Islet of Langerhans (tissue), 1 donor: Measurements from ENCODE around the gene DHRS2.
"Not testable (repeated sequence)": the region's sequence is repeated elsewhere in the genome, so short reads cannot be mapped to it uniquely, and the experiment has no call there.

Experiments
- FAIRE-seq: peaks from one replicate; lab custom pipeline; 2011; peaks lifted over from hg19 to GRCh38; lab: Jason Lieb, UNC

DHRS2 gene, protein sequence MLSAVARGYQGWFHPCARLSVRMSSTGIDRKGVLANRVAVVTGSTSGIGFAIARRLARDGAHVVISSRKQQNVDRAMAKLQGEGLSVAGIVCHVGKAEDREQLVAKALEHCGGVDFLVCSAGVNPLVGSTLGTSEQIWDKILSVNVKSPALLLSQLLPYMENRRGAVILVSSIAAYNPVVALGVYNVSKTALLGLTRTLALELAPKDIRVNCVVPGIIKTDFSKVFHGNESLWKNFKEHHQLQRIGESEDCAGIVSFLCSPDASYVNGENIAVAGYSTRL

DNA sequence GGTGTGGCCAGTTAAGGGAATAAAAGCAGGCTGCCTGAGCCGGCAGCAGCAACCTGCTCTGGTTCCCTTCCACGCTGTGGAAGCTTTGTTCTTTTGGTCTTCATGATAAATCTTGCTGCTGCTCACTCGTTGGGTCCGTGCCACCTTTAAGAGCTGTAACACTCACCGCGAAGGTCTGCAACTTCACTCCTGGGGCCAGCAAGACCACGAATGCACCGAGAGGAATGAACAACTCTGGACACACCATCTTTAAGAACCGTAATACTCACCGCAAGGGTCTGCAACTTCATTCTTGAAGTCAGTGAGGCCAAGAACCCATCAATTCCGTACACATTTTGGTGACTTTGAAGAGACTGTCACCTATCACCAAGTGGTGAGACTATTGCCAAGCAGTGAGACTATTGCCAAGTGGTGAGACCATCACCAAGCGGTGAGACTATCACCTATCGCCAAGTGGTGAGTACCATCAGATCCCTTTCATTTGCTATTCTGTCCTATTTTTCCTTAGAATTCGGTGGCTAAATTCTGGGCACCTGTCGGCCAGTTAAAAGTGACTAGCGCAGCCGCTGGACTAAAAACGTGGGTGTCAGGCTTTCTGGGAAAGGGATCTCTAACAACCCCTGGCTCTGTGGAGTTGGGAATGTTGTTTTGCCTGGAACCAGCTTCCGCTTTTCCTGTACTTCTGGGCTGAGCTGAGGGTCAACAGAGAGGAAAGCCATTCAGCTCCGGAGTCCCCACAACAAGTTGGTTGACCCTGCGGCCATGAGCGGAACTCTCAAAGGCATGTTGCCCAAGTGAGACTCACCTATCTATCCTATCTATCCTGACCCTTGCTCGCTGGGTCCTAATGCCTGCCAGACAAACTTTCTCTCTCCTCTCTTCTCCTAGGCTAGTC, at the start of gene DHRS2:
TSS of gene DHRS2 (plus strand) at position 48 of the 895 bp plus-strand sequence. CDS start 2,501 bp downstream, outside the sequence.
- FAIRE-seq = no peak

GRCh38 chr14:23588884-23589598, 47.1 kb upstream of the DHRS2 start:
- no peak for FAIRE-seq

DNA sequence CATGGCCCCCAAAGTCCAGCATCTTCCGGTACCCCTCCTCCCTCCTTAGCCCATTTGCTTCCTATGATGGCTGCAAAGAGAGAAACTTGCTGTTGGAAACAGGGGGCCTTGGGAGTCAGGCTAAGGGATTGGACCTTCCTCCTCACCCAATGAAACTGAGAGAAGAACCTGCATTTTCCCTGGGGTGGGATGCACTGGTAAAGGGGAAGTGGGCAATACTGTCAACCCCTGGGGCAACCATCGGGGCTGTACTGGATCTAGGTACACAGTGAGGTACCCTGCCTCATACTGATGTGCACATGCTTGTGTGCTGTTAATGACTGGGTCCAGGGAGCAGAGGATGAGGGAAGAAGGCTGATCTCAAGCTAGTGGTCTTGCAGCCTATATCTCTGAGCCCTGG, 46.6 kb upstream of the DHRS2 start:
- FAIRE-seq = no peak

DNA sequence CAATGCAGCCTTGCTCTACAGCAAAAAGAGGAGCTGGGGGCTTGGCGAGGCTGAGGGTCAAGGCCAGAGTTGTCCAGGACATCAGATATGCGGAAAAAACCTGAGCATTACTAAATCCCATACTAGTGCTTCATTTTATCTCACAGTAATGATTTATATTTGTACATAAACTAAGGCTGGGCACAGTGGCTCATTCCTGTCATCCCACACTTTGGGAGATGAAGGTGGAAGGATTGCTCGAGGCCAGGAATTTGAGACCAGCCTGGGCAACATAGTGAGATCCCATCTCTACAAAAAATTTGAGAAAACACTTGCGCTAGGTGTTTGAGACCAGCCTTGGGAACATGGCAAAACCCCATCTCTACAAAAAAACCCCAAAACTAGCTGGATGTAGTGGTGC, 46.0 kb upstream of the DHRS2 start:
- FAIRE-seq = no peak

GRCh38 chr14:23594191-23594590, 42.0 kb upstream of the DHRS2 start:
- not testable (repeated sequence) for FAIRE-seq

DNA sequence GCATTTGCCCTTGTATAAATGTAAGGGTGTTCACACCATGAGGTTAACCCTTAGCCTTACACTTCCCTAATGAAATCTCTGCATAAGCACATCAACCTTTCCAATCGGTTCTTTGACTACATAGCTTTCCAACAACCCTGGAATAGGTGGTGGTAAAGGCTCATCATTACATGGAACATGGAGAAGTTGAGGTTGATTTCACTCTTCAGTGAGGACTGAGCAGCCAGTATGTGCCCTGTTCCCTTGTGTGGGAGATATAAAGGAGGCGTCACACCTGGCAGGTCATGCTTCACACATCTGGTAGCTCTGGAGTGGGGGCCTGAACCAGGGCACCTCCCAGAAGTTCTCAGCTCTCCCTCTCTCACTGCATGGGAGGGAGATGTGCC, 35.8 kb upstream of the DHRS2 start:
- no peak for FAIRE-seq

GRCh38 chr14:23600806-23601205, 35.4 kb upstream of the DHRS2 start:
- no peak for FAIRE-seq

GRCh38 chr14:23601424-23601823, 34.7 kb upstream of the DHRS2 start:
- FAIRE-seq = no peak

DNA sequence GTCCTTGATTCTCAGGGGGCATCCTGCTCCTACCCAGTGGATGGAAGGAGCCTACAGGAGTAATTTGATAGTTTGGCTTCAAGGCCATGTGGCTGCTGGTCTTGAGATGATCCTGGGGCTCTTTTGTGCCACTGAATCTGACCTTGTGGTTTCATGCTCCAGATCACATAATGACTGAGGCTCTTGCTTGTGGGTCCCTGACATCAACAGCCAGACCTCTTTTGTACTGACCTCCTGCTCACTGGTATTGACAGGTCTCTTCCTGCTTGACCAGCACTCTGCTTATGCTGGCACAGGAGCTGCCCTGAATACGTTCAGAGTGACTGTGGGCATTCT, 34.4 kb upstream of the DHRS2 start:
- FAIRE-seq = no peak

GRCh38 chr14:23602181-23603095, 33.7 kb upstream of the DHRS2 start:
- FAIRE-seq = peak; percentile 51

DNA sequence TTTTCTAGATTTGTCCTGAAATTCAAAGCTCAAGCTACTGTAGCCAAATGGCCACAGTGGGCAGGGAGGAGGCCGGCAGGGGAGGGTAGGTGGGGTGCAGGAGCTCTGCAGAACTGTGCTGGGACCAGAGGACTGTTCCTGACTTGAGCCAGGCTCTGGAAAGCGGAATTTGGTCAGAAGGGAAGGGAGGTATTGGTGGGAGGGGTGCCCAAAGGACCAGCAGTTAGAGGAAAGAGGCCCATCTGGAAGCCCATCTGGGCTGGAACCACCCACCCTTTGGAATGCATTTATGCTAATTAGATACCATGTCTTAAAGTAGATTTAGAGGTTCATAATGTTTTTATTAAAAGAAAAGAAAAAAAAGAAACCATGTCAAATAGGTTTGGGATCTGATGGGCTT, 33.1 kb upstream of the DHRS2 start:
- FAIRE-seq = no peak

- no peak for FAIRE-seq
Observed at GRCh38 chr14:23604148-23604547, 32.0 kb upstream of the DHRS2 start.

DNA sequence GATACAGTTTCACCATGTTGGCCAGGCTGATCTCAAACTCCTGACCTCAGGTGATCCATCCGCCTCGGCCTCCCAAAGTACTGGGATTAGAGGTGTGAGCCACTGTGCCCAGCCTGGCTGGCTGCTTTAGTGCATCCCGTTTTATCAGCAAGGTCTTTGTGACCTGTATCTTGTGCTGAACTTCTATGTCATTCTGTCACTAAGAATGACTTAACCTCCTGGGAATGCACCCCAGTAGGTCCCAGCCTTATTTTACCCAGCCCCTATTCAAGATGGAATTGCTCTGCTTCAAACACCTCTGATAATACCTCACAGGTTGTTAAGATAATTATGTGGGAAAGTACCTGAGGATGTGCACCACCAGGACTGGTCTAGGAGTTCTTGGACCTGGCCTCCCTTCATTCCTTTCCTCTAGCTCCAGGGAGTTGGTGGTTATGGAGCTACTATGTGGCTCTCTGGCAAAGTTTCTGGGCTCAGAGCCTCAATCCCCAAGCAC, 31.4 kb upstream of the DHRS2 start:
- FAIRE-seq = no peak

GRCh38 chr14:23605931-23606585, 30.1 kb upstream of the DHRS2 start:
- no peak for FAIRE-seq

DNA sequence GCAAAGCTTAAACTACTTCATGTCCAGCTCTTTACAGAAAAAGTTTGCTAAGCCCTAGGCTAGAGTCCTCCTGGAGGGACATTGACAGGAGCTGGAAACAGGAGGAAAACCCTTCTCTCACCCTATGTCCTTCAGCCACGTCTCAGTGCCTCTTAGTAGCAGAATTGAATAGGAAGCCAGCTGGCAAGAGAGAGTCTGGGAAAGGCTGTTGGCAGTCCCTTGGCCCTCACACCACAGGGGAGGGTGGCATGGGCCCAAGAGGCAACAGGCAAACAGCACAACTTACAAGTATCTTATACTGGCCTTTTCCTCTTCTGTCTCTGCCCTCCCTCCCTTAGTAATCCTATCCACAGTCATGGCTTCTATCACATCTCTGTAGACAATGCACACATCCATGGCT, 27.7 kb upstream of the DHRS2 start:
- FAIRE-seq = no peak

- FAIRE-seq = no peak
Observed at GRCh38 chr14:23609001-23609400, 27.2 kb upstream of the DHRS2 start.

- not testable (repeated sequence) for FAIRE-seq
Observed at GRCh38 chr14:23609411-23610089, 26.6 kb upstream of the DHRS2 start.

DNA sequence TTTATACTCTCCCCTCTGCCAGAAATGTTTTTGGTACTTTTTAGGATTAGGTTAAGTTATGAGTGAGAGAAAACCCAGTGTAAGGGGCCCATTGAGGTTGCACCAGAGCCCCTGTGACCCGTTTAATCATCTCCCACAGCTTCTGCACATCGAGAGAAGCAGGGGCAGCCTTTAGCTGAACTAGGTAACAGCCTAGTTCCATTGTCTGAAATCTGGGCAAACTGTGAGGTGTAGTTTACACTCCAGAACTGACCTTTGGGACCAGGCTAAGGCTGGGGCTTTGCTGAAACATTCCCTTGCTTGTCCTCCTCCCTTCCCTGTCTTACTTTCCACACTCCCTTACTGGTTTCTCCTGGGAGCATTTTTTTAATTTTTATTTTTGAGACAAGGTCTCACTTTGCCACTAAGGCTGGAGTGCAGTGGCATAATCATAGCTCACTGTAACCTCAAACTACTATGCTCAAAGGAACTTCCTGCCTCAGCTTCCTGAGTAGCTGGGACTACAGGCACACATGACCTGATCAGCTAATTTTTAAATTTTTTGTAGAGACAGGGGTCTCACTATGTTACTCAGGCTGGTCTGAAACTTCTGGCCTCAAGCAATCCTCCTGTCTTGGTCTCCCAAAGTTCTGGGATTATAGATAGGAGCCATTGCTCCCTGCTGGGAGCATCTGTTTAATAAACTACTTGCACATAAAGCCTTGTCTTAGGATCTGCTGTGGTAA, 25.9 kb upstream of the DHRS2 start:
- no peak for FAIRE-seq

DNA sequence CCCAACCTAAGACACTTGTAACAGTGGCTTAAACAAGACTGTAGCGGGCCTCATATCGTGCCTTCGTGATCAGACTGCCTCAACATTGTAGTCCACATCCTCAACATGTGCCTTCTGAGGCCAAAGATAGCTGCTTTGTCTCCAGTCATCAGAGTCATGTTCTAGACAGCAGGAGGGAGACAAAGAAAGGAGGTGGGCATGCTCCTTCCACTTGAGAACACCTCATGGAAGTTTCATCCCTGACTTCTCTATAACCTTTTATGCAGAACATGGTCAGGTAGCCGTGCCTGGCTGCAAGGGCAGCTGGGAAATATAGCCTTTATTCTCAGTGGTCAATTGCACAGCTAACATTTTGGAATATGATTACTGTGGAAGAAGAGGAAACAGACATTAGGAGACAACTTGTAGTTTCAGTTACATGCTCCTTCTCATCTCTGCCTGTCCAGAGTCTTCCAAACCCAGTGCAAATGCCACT, 25.3 kb upstream of the DHRS2 start:
- no peak for FAIRE-seq

- FAIRE-seq = no peak
Observed at GRCh38 chr14:23612354-23612732, 23.8 kb upstream of the DHRS2 start.
